ENCODE results near the gene GNB5. TPM values are rescaled to one million over a fixed set of nuclear protein-coding genes. Genes with fewer than 3 reads are reported as not detected.
"Not testable (repeated sequence)": the region's sequence is repeated elsewhere in the genome, so short reads cannot be mapped to it uniquely, and the experiment has no call there.

The GNB5 gene
- polyA plus RNA-seq, 4 donors: 14.5 to 18.2 (median 16.7) TPM

DNA sequence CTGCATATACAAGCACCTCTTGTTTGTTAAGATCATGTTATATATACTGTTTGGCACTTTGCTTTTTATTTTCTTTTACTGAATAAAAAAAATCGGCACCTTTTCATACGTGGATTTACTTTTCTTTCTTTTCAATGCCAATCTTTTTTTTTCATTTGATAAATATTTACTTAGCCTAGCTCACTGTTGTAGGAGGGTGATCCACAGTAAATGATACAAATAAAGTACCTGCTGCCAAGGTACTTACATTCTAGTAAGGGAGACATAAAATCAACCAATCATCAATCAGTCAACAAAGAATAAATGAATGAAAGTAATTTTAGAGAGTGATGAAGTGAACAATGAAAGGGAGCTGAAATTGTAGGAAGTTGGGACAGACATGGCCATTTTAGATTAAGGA lies 18.3 kb downstream of the GNB5 start:
- no peak for DNase-seq (ENCODE audit: low read depth in 4 of 4, low spot score in 3 of 4)

DNA sequence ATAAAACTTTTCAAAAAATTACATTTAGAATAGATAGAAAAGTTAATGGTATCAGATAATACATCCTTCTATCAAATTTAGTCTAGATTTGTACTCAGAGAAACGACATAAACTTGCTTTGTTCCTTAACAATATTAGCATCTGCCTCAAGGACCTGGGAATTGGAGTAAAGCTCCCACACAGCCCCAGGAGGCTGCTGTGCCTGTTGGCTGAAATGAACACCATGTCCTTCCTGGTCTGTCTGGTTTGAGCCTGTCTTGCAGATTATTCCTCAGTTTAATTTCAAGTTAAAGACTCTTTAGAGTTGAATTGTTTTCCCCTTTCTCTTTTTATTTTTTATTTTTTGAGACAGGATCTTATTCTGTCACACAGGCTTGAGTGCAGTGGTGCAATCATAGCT lies 19.4 kb downstream of the GNB5 start:
- DNase-seq (ENCODE audit: low read depth in 4 of 4, low spot score in 3 of 4): no peak

DNA sequence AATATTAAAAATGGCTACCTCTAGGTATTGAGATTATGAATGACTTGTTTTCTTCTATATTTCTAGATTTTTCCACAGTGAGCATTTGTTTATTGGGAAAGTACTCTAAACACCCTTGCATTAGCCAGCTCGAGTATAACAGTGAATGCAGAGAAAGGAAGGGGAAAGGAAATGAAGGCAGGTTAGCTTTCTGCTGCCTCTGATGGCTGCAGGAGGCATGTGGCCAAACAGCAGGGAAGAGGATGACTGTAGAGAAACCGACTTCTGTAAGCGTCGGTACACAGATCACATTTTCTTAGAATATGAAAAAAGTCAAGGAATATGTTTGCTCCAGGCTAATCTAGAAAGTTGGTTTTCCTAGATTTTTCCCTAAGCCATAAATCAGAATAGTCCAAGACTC lies 19.8 kb downstream of the GNB5 start:
- no peak for DNase-seq (ENCODE audit: low read depth in 4 of 4, low spot score in 3 of 4)

DNA sequence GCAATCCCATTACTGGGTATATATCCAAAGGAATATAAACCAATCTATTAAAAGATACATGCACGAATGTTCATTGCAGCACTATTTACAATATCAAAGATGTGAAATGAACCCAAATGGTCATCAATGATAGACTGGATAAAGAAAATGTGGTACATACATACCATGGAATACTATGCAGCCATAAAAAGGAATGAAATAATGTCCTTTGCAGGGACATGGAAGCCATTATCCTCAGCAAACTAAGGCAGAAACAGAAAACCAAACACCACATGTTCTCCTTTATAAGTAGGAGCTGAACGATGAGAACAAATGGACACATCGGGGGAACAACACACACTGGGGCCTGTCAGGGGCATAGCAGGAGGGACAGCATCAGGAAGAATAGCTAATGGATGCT lies 21.0 kb downstream of the GNB5 start:
- not testable (repeated sequence) for DNase-seq (ENCODE audit: low read depth in 4 of 4, low spot score in 3 of 4)

DNA sequence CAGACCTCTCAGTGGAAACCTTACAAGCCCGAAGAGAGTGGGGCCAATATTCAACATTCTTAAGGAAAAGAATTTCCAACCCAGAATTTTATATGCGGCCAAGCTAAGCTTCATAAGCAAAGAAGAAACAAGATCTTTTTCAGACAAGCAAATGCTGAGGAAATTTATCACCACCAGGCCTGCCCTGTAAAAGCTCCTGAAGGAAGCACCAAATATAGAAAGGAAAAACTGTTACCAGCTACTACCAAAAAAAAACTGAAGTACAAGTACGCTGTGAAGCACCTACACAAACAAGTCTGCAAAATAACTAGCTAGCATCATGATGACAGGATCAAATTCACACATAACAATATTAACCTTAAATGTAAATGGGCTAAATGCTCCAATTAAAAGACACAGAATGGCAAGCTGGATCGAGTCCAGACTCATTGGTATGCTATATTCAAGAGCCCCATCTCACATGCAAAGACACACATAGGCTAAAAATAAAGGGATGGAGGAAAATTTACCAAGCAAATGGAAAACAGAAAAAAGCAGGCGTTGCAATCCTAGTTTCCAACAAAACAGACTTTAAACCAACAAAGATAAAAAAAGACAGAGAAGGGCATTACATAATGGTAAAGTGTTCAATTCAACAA lies 25.6 kb downstream of the GNB5 start:
- DNase-seq (ENCODE audit: low read depth in 4 of 4, low spot score in 3 of 4): not testable (repeated sequence)

DNA sequence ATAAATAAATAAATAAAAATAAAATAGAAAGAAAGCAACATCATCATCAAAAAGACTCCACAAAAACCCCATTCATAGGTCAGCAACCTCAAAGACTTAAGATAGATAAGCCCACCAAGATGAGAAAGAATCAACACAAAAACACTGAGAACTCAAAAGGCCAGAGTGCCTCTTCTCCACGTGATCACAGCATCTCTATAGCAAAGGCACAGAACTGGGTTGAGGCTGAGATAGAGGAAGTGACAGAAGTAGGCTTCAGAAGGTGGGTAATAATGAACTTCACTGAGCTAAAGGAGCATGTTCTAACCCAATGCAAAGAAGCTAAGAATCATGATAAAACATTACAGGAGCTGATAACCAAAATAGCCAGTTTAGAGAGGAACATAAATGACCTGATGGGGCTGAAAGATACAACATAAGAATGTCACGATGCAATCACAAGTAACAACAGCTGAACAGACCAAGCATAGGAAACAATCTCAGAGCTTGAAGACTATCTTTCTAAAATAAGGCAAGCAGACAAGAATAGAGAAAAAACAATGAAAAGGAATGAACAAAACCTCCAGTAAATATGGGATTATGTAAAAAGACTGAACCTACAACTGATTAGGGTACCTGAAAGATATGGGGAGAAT lies 26.4 kb downstream of the GNB5 start:
- no peak for DNase-seq (ENCODE audit: low read depth in 4 of 4, low spot score in 3 of 4)

DNA sequence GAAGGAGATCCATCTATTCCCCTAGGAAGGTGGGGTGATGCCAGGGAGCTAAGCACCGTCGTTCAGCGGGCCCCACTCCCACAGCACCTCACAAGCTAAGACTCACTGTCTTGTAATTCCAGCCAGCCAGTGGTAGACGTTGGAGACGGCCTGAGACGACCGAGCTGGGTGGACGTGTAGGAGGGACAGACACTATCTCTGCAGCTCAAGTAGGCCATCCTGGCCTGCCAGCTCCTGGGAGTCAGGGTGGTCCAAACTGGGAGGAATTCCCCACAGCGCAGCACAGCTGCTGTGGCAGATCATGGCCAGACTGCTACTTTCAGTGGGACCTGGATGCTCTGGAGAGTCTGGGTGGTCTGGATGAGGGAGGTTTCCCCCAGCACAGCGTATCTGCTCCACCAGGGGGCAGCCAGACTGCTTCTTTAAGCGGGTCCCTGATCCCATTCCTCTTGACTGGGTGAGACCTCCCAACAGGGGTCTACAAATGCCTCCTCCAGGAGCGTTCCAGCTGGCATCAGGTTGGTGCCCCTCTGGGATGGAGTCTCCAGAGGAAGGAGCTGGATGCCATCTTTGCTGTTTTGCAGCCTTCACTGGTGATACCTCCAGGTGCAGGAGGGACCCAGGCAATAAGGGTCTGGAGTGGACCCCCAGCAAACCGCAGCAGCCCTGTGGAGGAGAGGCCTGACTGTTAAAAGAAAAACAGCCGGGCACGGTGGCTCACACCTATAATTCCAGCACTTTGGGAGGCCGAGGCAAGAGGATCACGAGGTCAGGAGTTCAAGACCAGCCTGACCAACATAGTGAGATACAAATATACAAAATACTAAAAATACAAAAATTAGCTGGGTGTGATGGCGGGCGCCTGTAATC lies 27.6 kb downstream of the GNB5 start:
- no peak for DNase-seq (ENCODE audit: low read depth in 4 of 4, low spot score in 3 of 4)

DNA sequence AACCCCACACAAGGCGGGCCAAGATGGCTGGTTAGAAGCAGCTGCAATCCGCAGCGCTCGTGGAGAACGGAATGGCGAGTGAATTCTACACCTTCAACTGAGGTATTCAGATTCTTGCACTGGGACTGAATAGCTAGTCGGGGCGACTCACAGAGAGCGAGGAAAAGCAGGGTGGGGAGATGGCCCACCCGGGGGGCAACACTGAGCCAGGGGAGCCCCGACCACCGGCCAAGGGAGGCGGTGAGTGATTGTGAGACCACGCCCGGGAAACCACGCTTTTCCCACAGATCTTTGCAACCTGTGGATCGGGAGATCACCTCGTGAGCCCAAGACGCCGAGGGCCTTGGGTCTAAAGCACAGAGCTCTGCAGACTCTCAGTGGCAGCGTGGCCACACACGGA lies 28.3 kb downstream of the GNB5 start:
- no peak for DNase-seq (ENCODE audit: low read depth in 4 of 4, low spot score in 3 of 4)

DNA sequence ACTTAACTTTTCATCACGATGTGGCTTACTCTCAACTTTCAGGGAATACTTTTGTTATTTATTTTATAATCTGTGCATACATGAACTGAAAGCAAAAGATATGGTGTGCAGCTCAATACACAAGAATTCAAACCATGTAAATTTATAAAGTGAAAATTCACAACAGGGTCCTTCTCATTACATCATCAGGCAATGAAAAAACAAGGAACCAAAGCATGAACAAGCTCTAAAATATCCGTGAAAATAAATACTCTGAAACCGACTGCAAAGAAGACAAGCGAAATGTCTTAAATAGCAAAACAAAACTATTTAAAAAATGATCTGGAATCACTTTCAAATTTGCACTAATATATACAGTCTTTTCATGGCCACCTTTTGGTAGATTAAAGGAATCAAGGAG lies 28.9 kb downstream of the GNB5 start:
- DNase-seq (ENCODE audit: low read depth in 4 of 4, low spot score in 3 of 4): no peak

DNA sequence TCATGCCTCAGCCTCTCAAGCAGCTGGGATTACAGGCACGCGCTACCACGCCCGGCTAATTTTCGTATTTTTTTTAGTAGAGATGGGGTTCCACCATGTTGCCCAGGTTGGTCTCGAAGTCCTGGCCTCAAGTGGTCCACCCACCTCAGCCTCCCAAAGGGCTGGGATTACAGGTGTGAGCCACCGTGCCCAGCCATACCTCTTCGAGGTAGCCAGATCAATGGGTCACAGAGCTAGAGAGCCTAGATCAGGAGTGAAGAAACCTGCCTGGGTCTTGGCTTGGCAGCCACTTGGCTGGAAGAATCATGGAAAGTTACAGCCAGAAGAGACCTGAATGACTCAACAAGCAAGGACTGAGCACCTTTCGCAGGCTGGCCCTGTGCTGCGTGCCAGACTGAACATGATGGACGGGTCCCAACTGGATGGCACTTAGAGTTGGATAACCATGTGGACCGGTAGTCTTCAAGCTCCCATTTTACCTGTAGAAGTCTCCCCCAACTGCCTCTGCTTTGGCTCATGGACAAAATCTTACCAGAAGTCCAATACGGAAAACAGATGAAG lies 29.7 kb downstream of the GNB5 start:
- DNase-seq (ENCODE audit: low read depth in 4 of 4, low spot score in 3 of 4): no peak

DNA sequence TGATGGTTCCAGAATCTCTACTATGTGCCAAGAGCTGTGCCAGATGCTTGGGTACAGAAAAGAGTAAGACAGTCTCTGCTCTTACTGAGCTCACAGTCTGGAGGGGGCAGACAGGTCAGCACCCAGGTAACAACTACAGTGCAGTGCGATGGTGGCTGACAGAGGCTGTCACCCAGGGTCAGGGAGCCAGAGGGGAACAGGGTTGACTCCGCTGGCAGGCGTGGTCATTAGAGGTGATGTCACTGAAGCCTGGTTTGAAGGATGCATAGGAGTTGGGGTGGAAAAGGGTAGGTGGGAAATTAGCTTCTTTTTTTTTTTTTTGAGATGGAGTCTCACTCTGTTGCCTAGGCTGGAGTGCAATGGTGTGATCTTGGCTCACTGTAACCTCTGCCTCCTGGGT lies 31.5 kb downstream of the GNB5 start:
- no peak for DNase-seq (ENCODE audit: low read depth in 4 of 4, low spot score in 3 of 4)

DNA sequence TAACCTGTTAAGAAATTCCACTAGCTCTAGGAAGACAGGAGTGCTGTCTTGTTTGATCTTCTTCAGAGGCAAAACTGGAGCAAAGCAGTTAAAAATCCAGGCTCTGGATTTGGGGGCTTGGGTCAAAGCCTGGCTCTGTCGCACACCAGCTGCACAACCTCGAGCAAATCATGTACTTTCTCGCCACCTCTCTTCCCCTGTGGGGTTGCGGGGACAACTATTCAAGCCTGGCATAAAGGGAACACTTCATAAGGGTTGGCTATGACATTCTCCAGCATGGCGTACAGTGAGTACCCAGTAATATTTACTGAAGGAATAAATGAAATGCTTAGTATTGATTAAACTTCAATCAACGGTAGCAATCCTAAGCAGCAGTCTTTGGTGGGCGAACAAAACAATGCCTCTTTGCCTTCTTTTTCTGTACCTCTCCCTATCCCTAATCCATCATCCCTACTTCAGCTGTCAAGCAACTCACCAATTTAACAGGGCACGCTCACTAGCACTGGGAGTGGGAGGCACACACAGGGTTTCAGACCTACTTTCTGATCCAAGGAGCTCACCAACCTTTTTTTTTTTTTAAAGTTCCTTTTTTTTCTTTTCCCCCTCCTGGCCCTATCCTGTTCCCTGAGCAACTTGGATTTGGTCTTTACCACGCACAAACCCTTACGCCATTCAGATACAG lies 33.0 kb downstream of the GNB5 start:
- DNase-seq (ENCODE audit: low read depth in 4 of 4, low spot score in 3 of 4): no peak

DNA sequence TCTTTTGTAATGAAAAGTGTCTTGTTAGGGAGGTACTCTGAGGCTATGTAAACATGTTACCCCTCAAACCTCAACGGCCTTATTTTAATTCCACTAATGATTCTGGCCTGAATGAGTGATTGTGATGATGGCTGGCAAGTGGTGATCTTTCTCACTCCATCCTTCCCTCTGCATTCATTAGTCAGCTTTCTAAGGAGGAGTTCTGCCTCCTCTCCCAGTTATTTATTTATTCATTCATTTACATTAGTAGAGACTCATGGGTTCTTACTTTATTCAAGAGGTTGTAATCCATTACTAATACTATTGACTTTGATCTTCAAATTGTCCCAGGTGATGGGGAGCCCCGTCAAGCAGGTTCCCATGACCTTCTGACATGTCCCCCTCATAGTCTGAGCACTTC lies 35.3 kb downstream of the GNB5 start:
- DNase-seq (ENCODE audit: low read depth in 4 of 4, low spot score in 3 of 4): no peak

DNA sequence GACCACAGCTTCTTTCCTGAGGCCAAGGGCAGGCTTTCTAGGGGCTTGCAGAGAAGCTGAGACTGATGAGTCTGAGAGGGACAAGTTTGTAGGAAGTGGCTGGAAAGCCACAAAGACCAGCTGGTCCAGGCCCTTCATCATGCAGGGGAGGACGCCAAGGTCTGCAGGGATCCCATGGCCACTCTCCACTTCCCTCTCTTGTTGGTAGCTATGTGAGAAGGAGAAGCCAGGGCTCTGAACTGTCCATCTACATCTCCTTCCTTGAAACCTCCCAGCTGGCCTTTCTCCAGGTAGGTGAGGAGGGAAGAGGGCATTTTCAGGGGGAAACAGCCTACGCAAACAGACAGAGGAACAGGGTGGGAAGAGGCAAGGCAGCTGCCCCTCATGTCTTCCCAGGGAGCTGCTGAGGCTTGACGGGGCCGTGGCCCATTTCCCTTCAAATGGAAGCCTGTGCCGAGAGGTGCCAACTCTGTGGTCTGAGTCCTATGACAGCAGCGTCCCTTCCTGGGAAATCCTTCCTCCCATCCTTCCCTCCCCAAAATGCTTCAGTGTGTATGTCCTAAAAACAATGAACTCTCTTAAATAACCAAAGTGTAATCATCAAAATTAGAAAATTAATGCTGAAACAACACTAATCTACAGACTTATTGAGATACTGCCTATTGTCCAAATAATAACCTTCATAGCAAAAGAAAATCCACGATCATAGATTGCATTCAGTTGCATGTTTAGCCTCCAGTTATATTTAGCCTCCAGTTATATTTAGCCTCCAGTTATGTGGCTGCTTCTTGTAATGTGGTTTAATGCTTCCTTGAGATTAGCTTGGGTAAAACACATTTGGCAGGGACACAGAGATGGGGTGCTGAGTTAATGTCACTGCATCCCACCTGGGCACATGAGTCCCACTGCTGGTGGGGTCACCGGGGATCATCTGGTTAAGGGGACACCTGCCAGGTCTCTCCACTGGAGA lies 36.0 kb downstream of the GNB5 start:
- DNase-seq (ENCODE audit: low read depth in 4 of 4, low spot score in 3 of 4): no peak

DNA sequence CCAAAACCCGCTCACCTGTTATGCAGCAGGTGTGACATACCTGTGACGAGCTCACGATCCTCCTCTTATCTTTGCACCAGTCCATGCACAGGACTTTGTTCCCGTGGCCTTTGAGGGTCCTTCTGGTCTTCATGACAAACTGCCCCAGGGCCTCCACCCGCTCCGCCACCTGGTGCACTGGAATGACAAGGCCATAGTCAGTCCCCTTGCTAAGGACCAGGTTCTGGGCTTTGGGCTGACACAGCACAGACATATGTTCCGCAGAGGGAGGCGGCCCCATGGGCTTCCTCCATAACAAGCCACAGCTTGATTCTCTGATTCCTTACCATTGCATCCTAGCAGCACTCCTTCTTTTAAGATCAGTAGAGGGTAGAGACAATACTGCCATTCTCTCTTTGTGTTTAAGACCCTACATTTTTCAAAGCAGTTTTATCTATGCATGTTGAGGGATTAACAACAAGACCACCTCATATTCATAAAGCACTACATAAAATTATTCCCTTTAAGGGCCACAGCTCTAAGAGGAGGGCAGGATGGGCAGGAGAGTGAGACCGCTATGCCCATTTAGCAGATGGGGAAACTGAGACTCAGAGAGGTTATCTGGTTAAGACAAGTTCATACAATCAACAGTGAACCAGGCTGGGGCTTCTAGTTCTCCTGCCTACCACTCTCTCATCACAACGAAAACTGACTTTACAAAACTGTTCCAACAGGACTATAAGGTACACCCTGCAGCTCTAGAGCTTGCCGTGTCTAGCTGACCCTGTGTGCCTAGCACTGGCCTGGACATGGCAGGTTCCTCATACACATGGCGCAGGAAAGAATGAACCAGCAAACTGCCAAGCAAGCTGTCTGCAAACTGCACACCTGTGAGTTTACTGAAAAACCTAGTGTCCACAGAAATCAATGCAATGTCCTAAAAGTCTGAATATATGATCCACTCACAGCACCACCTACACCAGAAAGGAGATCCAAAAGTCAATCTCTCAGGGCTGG lies 37.0 kb downstream of the GNB5 start:
- DNase-seq (ENCODE audit: low read depth in 4 of 4, low spot score in 3 of 4): no peak

DNA sequence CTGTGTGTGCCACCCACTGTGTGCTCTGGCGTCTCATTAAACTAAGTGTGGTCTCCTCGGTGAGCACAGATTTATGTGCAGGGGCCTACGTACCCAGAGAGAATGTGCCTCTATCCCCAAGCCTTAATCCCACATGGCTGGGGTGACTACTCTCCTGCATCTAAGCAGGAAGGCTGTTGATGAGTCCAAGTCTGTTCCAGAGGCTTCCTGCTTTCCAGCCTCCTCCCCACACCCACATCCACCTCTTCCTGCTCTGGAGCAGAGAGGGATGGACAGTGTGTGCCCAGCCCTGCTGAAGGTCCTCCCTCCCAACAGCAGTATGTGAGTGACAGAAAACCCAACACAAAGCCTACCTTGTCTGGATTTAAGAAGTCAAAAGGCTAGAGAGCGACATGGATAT lies 39.8 kb downstream of the GNB5 start:
- no peak for DNase-seq (ENCODE audit: low read depth in 4 of 4, low spot score in 3 of 4)

DNA sequence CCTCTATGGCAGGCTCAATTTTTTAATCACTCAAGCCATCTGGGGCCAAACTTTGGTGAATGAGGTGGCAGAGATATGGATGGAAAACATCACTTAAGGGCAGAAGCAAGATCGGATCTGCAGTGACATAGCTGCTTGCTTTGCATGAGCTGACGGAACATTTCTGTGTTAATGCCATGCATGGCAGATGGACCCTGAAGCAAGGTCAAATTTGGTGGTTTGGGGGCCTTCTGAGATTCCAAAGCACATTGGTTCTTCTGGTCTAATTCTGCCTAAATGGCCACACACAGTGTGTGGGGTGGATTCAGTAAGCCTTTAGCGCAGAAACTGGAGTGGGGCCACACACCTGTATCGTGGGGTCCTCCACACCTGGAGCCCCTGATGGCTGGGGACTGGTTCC lies 40.3 kb downstream of the GNB5 start:
- no peak for DNase-seq (ENCODE audit: low read depth in 4 of 4, low spot score in 3 of 4)

DNA sequence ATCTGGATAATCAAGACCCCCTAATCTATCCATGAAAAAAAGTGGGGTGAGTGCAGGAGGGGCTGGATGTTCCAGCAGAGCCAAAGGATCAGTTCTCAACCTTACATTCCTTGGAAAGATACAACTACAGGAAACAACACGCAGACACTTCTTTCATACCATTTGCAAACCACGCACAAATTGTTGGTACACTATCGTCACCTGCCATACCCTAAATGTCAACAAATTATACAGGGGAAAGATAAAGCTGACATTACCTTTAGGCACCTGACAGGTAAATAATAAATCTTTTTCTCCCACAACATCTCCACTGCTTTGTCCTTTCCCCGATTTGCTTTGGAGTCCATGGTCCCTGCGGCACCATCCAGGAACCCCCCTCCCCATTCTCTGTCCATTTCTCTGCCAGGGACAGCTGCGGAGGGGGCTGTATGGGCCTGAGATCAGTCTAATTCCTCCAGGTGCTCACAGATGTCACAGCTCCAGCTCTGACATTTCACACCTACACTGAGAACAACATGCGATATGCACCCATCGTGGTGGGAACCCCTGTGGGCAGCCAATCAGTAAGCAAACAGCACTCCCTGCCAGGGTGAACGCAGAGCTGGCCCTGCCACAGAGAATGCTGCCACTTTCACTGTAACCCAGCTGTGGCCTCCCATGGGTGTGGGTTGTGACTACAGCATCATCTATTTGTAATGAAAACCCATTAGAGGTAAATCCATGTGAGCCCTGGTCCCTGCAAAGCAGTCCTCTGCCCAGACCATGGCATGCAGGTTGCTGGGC lies 41.0 kb downstream of the GNB5 start:
- no peak for DNase-seq (ENCODE audit: low read depth in 4 of 4, low spot score in 3 of 4)

All from right renal pelvis (tissue), 4 donors.